HG02885 (cell line): ENCODE results near the gene FLT3LG.

ENCODE experiments used
- ATAC-seq: cut with Tn5 transposase; IDR thresholded peaks from one replicate; pipeline ENCODE4 v1.9.1; 2021; ENCODE audit warnings: mild to moderate bottlenecking; ENCODE audit not compliant: unreplicated experiment, poor library complexity

Gene FLT3LG

DNA sequence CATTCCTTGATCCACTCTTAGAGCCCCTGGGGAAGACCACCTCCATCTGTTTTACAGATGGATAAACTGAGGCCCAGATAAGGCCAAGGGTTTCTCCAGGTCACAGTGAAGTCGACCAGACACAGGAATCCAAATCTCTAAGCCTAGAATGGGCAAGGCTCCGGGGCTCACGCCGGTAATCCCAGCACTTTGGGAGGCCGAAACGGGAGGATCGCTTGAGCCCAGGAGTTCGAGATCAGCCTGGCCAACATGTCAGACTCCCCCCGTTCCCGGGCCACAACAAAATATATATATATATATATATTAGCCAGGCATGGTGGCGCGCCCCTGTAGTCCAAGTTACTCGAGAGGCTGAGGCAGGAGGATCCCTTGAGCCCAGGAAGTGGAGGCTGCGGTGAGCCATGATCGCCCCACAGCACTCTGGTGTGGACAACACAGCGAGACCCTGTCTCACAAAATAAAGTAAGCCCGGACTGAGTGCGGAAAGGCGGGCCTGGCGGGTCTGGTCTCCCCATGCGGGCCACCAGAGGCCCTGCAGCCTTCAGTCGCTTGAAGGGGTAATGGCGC, 12.8 kb downstream of the FLT3LG start:
- ATAC-seq: no peak

DNA sequence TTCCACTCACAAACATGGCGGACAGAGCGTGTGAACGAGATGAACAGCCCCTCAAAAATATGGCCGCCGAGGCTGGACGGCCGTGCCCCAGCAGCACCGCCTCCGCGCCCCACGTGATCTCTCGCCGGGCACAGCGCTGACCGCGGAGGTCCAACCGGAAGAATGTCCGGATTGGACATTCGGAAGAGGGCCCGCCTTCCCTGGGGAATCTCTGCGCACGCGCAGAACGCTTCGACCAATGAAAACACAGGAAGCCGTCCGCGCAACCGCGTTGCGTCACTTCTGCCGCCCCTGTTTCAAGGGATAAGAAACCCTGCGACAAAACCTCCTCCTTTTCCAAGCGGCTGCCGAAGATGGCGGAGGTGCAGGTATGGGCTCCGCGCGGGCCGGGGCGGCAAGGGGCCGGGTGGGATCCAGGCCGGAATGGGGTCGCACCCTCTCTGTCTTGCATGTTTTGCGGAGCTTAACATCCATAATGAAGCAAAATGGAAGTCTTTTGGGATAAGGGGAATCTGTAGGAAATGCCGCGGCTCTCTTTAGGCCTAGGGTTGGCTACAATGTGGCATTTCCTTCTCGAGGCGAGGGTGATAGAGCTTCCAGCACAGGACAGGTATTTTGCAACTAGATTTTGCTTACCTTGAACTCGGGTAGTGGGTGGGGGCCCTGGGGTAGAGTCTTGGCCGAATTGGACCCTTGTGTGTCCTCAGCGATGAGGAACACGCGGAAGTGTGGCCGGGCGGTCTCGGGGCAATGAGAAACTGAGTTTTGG, 13.4 kb downstream of the FLT3LG start, which contains the start of gene RPL13A:
Gene RPL13A, plus strand, starts transcription at position 332 of the 769 bp plus-strand sequence. Its CDS starts 22 bp downstream, at position 354.
- ATAC-seq: peak; percentile 93

DNA sequence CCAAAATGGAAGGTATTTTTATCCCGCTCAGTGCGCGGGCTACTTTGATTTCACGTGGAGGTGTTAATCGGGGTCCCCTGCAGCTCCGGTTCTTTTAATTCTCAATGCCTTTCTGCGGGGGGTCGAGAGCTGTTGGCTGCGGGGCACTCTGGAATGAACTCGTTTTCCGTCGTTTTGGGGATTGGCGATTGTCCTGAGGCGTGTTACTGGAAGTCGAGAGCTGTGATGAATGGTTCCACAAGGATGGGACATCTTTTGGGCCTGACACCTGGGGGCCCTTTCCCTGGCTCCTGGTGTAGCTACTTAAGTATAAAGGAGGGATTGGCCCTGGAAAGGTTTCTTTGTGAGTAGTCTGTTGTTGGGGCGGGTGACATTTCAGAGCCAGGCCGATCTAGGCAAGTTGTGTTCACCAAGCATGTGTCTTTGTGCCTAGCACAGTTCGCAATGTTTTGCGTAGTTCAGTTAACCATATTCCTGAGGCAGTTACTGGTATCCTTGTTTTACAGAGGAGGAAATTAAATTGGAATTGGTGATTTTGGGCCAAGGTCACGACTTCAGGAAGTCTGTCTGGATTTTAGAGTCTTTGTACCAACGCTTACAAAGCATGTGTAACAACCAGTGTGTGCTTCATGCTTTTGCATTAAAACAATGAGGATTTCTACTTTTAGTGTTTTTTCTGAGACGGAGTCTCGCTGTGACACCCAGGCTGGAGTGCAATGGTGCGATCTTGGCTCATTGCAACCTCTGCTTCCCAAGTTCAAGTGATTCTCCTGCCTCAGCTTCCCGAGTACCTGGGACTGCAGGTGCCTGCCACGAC, 14.2 kb downstream of the FLT3LG start:
- no peak for ATAC-seq

DNA sequence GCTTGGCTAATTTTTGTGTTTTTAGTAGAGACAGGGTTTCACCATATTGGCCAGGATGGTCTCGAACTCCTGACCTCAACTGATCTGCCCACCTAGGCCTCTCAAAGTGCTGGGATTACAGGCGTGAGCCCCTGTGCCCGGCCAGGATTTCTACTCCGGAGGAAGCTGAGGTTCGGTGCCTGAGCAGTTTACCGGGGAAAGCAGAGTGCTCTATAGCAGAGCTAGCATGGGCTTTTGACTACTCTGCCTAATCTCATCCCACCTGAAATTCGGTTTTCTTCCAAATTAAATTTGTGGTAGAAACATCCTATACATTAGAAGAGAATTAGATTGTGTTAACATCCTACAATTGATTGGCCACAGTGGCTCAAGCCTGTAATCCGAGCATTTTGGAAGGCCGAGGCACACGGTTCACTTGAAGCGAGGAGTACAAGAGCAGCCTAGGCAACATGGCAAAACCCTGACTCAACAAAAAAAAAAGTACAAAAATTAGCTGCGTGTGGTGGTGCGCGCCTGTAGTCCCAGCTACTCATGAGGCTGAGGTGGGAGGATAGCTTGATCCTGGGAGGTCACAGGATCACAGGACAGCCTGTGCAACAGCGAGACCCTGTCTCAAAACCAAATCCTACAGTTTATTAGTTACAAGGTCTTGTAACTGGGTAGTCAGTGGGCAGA, 15.0 kb downstream of the FLT3LG start:
- ATAC-seq: no peak

DNA sequence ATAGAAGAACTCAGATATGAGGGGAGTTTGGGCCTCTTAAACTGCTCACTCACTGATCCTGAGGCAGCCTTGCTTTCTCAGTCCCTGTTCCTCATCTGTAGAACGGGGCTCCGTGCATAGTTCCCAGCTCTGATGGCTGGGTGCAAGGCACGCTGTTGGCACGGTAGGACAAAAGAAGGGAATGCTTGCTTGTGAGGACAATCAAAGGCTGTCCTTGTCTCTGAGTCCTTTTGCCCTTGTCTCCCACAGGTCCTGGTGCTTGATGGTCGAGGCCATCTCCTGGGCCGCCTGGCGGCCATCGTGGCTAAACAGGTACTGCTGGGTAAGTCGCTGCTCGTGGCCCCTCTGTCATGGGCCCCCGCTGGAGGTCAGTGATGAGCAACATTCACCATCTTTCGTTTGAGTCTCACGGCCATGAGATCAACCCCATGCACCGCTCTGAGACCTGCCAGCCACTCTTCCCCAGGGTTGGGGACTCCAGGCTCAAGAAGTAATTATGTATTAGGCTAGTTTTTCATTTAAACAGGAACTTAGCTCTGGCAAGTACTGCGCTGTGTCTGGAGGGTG, 15.7 kb downstream of the FLT3LG start:
- ATAC-seq: no peak

DNA sequence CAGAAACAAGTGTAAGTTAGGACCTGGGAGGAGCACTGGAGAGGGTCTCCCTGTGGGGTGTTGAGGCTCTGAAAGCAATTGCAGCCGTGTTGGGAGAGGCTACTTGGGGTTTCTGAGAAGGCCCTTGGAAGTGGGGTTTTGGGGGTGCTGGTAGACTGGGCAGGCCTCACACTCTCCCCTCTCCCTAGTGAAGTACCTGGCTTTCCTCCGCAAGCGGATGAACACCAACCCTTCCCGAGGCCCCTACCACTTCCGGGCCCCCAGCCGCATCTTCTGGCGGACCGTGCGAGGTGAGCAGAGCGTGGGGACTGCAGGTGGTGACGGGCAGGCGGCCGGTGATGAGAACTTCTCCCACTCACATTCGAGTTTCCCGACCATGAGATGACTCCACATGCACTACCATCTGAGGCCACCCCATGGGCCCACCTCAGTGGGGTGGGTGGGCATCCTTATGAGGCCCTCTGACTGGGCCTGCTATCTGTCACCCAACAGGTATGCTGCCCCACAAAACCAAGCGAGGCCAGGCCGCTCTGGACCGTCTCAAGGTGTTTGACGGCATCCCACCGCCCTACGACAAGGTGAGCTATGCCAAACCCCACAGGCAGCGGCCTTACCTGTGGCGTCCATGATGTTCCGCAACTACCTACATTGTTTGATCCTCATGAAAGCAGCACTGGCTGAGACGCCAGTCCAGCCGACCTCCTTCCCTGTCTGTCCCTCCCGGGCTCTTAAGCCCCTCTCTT, 16.4 kb downstream of the FLT3LG start:
- no peak for ATAC-seq

DNA sequence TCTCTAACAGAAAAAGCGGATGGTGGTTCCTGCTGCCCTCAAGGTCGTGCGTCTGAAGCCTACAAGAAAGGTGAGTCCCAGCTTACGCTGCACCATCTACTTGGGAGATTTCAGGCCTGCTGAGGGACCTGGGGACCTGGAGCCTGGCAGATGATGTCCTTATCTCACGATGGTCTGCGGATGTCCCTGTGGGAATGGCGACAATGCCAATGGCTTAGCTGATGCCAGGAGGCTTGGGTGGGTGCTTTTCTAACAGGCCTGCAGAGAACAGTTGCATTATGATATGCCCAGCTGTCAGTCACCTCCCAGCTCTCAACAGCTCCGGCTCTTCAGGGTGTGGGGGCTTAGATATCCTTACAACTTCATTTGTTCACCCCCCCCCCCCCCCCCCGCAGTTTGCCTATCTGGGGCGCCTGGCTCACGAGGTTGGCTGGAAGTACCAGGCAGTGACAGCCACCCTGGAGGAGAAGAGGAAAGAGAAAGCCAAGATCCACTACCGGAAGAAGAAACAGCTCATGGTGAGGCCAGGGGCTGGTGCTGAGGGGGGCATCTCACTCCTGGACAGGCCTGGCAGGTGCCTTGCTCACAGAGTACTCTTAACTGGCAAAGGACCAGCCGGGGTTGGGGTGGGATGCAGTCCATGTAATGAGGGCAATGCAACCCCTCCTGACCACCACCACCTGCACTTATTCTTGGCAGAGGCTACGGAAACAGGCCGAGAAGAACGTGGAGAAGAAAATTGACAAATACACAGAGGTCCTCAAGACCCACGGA, 17.2 kb downstream of the FLT3LG start:
- no peak for ATAC-seq

DNA sequence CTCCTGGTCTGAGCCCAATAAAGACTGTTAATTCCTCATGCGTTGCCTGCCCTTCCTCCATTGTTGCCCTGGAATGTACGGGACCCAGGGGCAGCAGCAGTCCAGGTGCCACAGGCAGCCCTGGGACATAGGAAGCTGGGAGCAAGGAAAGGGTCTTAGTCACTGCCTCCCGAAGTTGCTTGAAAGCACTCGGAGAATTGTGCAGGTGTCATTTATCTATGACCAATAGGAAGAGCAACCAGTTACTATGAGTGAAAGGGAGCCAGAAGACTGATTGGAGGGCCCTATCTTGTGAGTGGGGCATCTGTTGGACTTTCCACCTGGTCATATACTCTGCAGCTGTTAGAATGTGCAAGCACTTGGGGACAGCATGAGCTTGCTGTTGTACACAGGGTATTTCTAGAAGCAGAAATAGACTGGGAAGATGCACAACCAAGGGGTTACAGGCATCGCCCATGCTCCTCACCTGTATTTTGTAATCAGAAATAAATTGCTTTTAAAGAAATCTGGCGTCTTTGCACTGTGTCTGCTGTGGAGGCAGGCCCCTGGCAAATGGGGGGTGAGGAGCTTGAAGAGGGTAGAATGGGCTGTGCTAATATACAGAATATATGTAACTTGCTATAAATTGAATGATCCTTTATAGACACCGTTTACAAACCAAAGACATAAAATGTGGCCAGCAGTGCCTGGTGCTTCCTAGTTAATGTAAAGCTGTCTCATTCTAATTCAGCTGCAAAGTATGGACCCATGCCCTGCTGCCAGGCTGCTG, 18.0 kb downstream of the FLT3LG start:
- no peak for ATAC-seq

DNA sequence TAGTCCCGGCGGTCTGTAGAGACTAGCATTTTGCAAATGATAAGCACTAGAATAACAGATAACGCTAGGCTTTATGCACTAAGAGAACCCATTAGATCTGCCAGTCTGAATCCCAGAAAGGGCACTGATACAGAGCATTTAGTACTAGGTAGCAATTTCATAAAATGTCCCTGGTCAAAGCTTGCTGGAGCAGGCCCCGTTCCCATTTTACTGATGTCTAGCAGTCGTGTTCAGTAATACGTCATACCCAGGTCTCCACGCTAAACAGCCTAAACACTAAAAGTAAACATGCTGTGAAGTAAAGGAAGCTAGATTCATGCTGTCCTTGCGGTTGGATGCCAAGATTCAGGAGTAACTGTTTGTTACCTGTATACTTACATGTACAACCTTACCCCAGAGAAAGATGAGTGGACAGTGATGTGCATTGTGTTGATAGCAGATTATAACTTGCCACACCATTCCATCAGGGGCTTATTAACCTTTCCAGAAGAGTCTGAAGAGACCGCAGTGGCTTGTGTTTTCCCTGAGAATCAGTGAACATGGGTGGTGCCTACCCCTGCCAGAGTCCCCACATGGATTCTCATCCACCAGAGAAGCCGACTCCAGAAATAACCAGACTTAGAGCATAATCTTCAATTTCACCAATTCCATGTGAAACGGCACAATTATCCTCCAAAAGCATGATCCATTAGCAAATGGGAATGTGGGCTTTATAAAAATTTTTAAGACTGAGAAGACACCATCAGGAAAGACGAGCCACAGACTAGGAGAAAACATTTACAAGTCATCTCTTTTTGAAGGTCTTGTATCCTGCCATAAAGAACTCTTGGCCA, 18.8 kb downstream of the FLT3LG start:
- no peak for ATAC-seq

DNA sequence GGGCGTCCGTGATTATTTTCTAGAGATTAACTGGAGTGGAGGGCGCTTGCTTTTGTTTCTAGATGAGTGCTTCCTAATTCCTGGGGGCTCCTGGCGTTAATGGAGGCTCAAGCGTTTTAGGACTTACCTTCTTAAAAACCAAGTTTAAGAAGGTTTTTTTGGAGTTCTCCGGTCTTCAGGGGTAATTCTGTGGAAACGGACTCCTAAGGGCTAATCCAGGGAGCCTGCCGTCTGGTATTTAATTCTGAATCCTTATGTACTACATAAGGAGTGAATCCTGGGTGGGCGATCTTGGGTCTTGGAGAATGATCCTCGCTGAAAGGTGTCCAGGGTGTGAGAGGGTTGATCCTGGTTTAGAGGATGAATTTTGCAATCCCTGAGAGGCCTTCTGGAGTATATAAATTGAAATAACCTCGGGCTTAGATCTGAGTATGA, 22.6 kb downstream of the FLT3LG start:
- ATAC-seq: no peak

DNA sequence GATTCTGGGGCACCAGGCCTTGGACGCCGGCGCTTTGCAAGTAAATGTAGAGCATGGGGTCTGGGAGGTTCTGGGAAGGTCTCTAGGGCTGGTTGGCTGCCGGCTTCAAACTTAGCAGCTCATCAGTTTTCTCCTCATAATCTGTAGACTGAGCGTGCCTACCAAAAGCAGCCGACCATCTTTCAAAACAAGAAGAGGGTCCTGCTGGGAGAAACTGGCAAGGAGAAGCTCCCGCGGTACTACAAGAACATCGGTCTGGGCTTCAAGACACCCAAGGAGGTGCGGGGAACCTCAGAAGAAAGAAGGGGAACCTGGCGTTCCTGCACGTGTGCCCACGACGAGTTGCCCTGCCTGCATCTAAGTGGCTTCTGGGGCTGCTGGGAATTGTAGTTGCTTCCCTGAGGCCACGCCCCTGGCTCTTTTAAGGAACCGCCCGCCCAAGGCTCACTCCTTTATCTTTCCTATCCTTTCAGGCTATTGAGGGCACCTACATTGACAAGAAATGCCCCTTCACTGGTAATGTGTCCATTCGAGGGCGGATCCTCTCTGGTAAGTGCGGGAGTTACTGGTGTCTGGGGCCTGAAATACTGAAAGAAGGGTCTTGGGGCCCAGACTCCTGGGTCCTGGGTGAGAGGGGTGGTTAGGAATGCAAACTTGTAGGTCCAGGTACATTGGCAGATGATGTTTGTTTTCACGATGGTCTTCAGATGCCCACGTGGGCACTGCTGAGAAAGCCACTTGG, 23.2 kb downstream of the FLT3LG start:
- ATAC-seq: no peak

DNA sequence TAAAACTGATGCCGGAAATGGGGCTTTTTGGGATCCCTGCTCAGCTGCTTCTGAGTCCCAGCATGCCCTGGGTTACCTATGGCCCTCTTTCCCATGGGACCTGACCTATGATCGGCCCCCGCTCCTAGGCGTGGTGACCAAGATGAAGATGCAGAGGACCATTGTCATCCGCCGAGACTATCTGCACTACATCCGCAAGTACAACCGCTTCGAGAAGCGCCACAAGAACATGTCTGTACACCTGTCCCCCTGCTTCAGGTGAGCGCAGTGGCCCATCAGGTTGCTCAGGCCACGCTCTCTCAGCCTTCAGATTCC, 23.7 kb downstream of the FLT3LG start:
- no peak for ATAC-seq

DNA sequence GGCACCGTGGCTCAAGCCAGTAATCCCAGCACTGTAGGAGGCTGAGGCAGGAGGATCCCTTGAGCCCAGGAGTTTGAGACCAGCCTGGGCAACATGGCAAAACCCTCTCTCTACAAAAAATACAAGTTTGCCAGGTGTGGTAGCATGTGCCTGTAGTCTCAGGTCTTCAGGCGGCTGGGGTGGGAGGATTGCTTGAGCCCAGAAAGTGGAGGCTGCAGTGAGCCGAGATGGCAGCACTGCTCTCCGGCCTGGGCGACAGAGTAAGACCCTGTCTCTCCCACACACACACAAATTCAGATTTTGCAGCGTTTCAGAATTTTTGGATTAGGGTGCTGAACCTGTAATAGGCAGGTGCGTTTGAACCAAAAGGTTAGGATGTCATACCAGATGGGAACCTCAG, 24.5 kb downstream of the FLT3LG start:
- ATAC-seq: no peak

DNA sequence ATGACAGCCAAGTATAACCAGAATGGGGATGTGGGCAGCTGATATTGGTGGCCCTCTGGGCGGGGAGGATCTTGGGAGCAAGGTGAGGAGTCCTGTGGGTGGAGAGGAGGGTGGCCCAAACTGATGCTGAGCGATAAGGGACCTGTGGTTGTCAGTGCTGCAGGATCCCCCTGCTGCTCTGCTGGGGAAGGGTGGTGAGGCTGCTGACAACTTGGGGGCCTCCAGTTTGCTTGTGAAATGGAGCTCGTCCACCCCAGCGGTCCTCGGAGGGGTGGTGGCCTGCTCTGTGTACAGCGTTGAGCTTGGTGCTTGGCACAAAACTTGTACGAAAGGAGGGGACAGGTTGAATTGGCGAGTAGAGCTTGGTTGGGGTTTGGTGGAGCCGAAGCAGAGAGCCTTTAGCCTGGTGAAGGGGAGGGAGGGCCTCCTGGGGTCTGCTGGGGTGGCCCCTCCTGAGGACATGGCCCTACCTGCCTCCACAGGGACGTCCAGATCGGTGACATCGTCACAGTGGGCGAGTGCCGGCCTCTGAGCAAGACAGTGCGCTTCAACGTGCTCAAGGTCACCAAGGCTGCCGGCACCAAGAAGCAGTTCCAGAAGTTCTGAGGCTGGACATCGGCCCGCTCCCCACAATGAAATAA, 25.1 kb downstream of the FLT3LG start:
- ATAC-seq: no peak

DNA sequence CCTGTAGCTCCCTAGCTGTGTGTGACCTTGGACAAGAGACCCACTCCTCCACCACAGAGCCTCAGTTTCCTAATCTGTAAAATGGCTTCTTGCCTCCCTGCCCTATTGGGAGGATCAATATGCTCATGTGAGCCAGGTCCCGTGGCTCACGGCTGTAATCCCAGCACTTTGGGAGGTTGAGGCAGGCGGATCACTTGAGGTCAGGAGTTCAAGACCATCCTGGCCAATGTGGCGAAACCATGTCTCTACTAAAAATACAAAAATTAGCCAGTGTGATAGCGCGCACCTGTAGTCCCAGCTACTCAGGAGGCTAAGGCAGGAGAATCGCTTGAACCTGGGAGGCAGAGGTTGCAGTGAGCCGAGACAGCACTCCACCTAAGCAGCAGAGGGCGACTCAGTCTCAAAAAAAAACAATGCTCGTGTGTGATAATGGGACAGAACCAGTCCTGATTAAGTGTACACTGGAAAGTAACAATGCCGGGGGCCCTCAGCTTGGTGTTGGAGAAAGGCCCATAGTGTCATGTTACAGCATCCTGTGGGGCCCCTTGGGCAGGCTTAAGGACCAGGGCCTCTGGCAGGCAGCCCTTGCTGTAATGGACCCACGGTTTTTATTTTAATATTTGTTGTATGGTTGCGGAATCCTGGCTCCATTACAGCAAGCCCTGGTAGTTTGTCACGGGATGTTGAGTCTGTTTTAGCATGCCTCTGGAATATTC, 29.0 kb downstream of the FLT3LG start:
- ATAC-seq: no peak

DNA sequence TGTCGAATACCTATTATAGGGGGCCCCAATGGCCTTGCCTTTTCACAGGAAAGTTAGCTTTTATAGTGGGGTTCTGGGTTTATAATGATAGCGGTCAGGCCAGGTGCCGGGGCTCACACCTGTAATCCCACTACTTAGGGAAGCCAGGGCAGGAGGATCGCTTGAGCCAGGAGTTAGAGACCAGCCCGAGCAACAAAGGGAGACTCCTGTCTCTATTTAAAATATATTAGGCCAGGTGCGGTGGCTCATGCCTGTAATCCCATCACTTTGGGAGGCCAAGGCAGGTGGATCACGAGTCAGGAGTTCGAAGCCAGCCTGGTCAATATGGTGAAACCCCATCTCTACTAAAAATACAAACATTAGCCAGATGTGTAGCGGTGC, 29.6 kb downstream of the FLT3LG start:
- ATAC-seq: no peak
